Caki2 (cell line): ENCODE results near the gene FKBP1A. TPM values are rescaled to one million over a fixed set of nuclear protein-coding genes. Genes with fewer than 3 reads are reported as not detected.

Experiments
- DNase-seq: peaks from one replicate; pipeline ENCODE4 v3.0.0-alpha.2; 2015; ENCODE audit warnings: low read depth
- in situ Hi-C: cut with HindIII; loops from 2 replicates; pipeline ENCODE4 v1.10.0; 2016; ENCODE audit warnings: low sequenced_read_pairs, low pct_unique_long_range_greater_than_20kb, mixed read lengths
- total RNA-seq: library from RNA; depleted of rRNA; stranded (reverse); fragments of >200 nt; shearing (Covaris generic); gene quantifications from 2 replicates; pipeline ENCODE4 v1.2.3, GENCODE V29; 2014; ENCODE audit warnings: low replicate concordance

Gene FKBP1A
- total RNA-seq, 1 experiment from 2014 or later = 219 TPM

GRCh38 chr20:1391640-1392442 is 1.0 kb downstream of the FKBP1A start:
- in situ Hi-C loops = loop anchor here (10.0 kb wide), 1 partner anchor 67 kb away; the partner anchor contains the start of gene SDCBP2
- DNase-seq = peak; percentile 44

GRCh38 chr20:1390581-1391403 is 2.1 kb downstream of the FKBP1A start:
- DNase-seq = no peak
- in situ Hi-C loops = loop anchor here (10.0 kb wide), 1 partner anchor 66 kb away; the partner anchor contains the start of gene SDCBP2

GRCh38 chr20:1389703-1390580 is 2.9 kb downstream of the FKBP1A start:
- in situ Hi-C loops = loop anchor here (10.0 kb wide), 1 partner anchor 65 kb away; the partner anchor contains the start of gene SDCBP2
- no peak for DNase-seq

GRCh38 chr20:1388741-1389483 is 3.9 kb downstream of the FKBP1A start:
- in situ Hi-C loops = no loop called here
- no peak for DNase-seq

GRCh38 chr20:1388253-1388652 is 4.6 kb downstream of the FKBP1A start:
- in situ Hi-C loops = no loop called here
- DNase-seq = no peak

DNA sequence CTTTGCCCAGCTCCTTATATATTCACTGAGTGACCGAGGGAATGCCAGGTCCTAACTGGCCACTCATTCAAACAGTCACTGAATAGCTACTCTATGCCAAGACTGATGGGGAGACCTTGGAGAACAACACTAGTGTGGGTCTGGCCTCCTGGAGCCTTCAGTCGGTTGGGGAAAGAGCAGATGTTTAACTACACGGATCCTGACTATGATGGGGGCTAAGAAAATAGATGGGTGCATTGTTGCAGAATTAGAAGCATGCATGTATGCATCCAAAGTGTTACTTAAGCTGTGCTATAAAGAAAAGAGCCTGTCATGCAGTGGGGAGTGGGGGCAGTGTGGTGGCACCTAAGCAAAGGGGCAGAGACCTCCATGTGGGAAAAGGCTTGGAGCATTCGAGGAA is 6.5 kb downstream of the FKBP1A start:
- in situ Hi-C loops = no loop called here
- DNase-seq = no peak

DNA sequence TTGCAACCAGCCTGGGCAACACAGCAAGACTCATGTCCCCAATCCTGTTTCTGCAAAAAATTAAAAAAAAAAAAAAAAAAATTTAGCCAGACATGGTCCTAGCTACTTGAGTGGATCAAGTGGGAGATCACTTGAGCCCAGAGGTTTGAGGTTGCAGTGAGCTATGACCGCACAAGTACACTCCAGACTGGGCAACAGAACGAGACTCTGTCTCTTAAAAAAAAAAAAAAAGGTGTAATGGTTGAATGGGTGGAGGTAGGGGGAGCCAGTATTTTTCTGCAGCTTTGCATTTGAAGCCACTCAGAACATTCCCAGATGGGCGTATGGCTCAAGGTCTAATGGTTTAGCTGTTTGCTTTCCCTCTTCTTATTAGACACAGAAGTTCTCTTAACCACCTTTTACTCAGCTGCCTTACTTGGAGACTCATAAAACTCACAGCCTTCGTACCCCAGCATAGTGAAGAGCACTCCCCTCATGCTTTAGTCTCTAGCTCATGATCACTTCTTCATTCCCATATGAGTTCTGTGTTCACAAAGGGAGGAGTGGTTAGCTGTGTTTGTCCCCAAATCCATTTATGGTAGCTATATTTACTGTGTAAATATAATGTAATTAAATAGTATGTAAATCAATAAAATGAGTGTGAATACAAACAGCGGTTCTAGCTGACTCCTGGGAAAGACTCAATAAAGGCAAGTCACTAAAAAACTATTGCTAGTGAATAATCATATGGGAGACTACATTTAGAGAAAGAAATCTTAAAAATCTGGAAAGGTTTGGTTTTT is 9.0 kb downstream of the FKBP1A start:
- in situ Hi-C loops = no loop called here
- no peak for DNase-seq

GRCh38 chr20:1382670-1383069 is 10.2 kb downstream of the FKBP1A start:
- no peak for DNase-seq
- in situ Hi-C loops = no loop called here

DNA sequence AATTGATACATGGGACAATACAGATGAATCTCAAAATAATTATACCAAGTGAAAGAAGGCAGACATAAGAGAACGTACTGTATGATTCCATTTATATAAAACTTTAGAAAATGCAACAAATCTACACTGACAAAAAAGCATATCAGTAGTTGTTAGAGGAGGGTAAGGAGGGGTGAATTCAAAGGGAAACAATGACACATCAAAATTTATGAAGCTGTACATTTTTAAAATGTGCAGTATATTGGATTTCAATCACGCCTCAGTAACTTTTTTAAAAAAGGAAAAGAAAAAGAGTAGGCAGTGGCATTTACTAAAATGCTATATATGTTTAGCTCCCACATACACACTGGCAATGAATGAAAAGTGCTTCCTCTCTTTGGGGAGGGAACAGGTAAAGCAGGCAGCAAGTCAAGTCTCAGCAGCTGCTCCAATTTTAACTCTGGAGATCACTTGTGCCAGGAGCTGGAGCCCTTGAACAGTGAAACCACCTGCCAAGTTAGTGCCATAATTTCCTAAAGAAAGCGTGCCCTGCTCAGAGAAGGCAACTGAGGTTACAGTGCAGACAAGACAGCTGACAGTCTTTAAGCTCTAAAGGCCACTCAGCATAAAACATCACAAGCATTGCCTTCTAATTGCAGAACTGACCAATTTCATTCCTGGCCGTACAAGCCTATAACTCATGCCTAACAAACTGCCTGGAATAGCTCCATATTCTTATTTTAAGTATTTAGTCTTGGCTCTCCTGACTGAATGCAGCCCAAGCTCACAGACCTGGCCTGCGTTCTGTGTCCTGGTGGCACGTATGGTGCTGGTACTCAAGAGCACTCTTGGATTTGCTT is 10.9 kb downstream of the FKBP1A start:
- no peak for DNase-seq
- in situ Hi-C loops = no loop called here

GRCh38 chr20:1378735-1379125 is 14.1 kb downstream of the FKBP1A start:
- in situ Hi-C loops = no loop called here
- no peak for DNase-seq

DNA sequence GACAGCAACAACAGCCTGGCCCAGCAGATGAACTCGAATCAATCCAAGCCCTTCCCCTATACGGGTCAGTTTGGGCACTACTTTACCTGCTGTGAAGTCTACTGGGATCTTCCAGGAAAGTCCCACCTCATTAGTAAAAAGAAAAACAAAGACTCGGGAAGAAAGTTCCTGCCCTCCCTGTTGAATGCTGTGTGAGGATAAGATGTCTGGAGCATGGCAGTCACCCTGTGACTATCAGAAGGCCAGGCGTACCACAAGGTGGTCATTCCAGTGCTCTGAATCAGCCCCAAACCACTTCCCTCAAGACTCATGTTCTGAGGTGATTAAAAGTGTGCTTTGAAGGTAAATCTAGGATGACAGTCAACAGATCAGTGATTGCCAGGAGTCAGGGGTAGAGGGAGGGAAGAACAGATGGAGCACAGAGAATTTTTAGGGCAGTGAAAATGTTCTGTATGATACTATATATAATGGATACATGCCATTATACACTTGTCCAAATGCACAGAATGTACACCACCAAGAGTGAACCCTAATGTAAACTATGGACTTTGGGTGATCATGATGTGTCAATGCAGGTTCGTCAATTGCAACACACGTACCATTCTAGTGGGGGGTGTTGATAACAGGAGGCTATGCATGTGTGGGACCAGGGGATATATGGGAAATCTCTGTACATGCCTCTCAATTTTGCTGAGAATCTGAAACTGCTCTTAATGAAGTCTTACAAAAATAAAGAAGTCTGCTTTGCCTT is 14.7 kb downstream of the FKBP1A start:
- peak; percentile 81 for DNase-seq
- in situ Hi-C loops = no loop called here

- in situ Hi-C loops = no loop called here
- DNase-seq = no peak
Measured at GRCh38 chr20:1377341-1377871, 15.4 kb downstream of the FKBP1A start.

DNA sequence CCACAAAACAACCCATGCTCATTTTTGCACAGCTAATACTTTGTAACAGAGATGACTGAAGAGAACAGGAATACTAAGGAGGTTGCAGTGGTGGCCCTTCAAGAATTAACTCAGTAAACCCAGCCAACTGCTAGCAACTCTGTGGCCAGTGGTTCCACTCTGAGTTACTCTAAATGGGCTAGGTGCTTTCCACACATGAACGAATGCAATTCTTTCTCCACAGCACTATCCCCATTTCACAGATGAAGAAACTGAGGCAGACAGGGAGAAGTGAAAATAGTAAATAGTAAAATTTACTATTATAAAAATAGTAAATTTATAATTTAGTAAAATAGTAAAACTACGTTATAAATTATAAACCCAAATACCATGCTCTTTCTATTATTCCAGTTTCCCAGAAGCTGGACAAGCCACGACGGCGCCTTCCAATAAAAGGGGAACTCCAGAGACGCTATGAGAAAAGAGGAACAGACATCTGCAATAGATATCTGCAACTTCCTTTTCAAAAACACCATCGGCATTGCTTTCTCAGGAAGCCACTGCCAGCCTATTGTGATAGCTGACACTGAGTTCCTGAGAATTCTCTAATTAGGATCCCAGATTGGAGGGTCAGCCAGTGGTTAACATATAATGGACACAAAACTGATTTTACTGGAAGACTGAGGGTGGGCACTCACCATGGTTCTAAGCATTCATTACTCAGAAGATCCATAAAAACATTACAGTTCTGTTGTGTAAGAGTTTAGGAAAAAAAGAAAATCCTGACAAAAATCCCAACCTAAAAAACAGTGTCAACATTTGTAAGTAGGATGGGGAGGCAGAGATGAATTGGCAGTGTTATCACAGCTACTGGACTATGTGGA is 16.2 kb downstream of the FKBP1A start:
- no peak for DNase-seq
- in situ Hi-C loops = no loop called here

- in situ Hi-C loops = no loop called here
- no peak for DNase-seq
Measured at GRCh38 chr20:1376007-1376406, 16.8 kb downstream of the FKBP1A start.

GRCh38 chr20:1375515-1375914 is 17.3 kb downstream of the FKBP1A start:
- in situ Hi-C loops = no loop called here
- DNase-seq = no peak
